Gastrocnemius medialis (tissue), 4 donors: Measurements from ENCODE around the gene ZDHHC4. TPM values are rescaled to one million over a fixed set of nuclear protein-coding genes. Genes with fewer than 3 reads are reported as not detected.
A peak's percentile ranks its signal among the peaks of the same experiment; 100 is the strongest.

Experiments
- ATAC-seq, 2 donors: fragments of 150-250 bp; one replicate each; pipeline ENCODE4 v1.9.1; 2016
- DNase-seq, 2 donors: peaks; one replicate each; pipeline ENCODE4 v3.0.0-alpha.2; 2019
- H3K27ac ChIP-seq, 4 donors: fragments of 200-600 bp; sonication (generic); 1 replicate in 1 of 4; 2 replicates in 3 of 4; pipeline ENCODE4 v1.5.1; 2016 to 2018; ENCODE audit warnings: mild to moderate bottlenecking in 2 of 4, moderate library complexity in 1 of 4
- H3K27me3 ChIP-seq, 3 donors: fragments of 200-600 bp; sonication (generic) in 2 of 3; 1 replicate in 1 of 3; 2 replicates in 2 of 3; pipeline versions ENCODE4 v1.5.1 to v1.6.0; 2016 to 2019; ENCODE audit warnings: mild to moderate bottlenecking in 1 of 3, moderate library complexity in 1 of 3
- H3K36me3 ChIP-seq, 2 donors: fragments of 200-600 bp; sonication (generic) in 1 of 2; one replicate each; pipeline ENCODE4 v1.5.1; 2017 to 2018
- H3K4me1 ChIP-seq, 2 donors: fragments of 200-600 bp; sonication (generic) in 1 of 2; one replicate each; pipeline ENCODE4 v1.5.1; 2016 to 2017; ENCODE audit warnings: mild to moderate bottlenecking in 2 of 2
- H3K4me3 ChIP-seq, 4 donors: fragments of 200-600 bp; sonication (generic) in 3 of 4; 1 replicate in 1 of 4; 2 replicates in 3 of 4; pipeline ENCODE4 v1.5.1; 2016 to 2019; ENCODE audit warnings: mild to moderate bottlenecking in 2 of 4
- H3K9me3 ChIP-seq, 3 donors: fragments of 200-600 bp; sonication (generic) in 2 of 3; 1 replicate in 1 of 3; 2 replicates in 2 of 3; pipeline ENCODE4 v1.5.1; 2016 to 2019
- POLR2A ChIP-seq, 2 donors: fragments of 450-650 bp; IDR thresholded peaks; one replicate each; pipeline ENCODE4 v1.6.1; 2017; ENCODE audit warnings: antibody characterized with exemption in 2 of 2, mild to moderate bottlenecking in 2 of 2, moderate library complexity in 2 of 2
- in situ Hi-C, 4 donors: fragments of 200-750 bp; cut with MboI; loops; one replicate each; pipeline versions ENCODE4 v1.15.0 to v1.8.0; 2017; ENCODE audit warnings: low sequenced_read_pairs in 4 of 4
- intact Hi-C: fragments of 100-400 bp; cut with DNase I; formaldehyde crosslinking; loops from one replicate; pipeline ENCODE4 v1.15.1; 2023; ENCODE audit warnings: low total_unique reads
- total RNA-seq, 4 donors: library from RNA; depleted of rRNA; stranded (reverse); fragments of >200 nt; gene quantifications; one replicate each; pipeline versions ENCODE4 v1.1.0 to v1.2.3, GENCODE V29; 2016
- TF ChIP-seq, protein P1 (sequence below), 5 experiments: fragments of 450-650 bp in 3 of 5; fragments of 200-600 bp in 2 of 5; sonication (generic) in 2 of 5; IDR thresholded peaks in 4 of 5; conservative IDR thresholded peaks in 1 of 5; 1 replicate in 4 of 5; 2 replicates in 1 of 5; pipeline ENCODE4 v1.5.1; 2016 to 2019; ENCODE audit warnings: antibody characterized with exemption in 5 of 5, mild to moderate bottlenecking in 3 of 5, moderate library complexity in 3 of 5

The ZDHHC4 gene
- total RNA-seq, 4 donors from 2014 or later: 52.7 to 88.6 (median 70.5) TPM

GRCh38 chr7:6608794-6609193 lies 31.5 kb downstream of the ZDHHC4 start:
- H3K27ac ChIP-seq: no peak overlapping the region
- peaks cover 0 to 28% of the 10 kb centered on the region in 2 donors for H3K36me3 ChIP-seq
- intact Hi-C loops (no loop called here), in situ Hi-C loops (no loop called here)
- no peak overlapping the region for H3K4me3 ChIP-seq
- H3K27me3 ChIP-seq: no peaks in the 10 kb centered on the region
- H3K4me1 ChIP-seq: no peaks in the 10 kb centered on the region
- H3K9me3 ChIP-seq: no peaks in the 10 kb centered on the region
- DNase-seq (no peak), ATAC-seq (no peak)
- TF ChIP-seq, protein P1, sequence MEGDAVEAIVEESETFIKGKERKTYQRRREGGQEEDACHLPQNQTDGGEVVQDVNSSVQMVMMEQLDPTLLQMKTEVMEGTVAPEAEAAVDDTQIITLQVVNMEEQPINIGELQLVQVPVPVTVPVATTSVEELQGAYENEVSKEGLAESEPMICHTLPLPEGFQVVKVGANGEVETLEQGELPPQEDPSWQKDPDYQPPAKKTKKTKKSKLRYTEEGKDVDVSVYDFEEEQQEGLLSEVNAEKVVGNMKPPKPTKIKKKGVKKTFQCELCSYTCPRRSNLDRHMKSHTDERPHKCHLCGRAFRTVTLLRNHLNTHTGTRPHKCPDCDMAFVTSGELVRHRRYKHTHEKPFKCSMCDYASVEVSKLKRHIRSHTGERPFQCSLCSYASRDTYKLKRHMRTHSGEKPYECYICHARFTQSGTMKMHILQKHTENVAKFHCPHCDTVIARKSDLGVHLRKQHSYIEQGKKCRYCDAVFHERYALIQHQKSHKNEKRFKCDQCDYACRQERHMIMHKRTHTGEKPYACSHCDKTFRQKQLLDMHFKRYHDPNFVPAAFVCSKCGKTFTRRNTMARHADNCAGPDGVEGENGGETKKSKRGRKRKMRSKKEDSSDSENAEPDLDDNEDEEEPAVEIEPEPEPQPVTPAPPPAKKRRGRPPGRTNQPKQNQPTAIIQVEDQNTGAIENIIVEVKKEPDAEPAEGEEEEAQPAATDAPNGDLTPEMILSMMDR (IDR thresholded peaks at IDR 0.05 in 4 of 5, conservative IDR thresholded peaks at IDR 0.05 in 1 of 5): no peak
- no peak for TF ChIP-seq POLR2A (IDR thresholded peaks at IDR 0.05)

DNA sequence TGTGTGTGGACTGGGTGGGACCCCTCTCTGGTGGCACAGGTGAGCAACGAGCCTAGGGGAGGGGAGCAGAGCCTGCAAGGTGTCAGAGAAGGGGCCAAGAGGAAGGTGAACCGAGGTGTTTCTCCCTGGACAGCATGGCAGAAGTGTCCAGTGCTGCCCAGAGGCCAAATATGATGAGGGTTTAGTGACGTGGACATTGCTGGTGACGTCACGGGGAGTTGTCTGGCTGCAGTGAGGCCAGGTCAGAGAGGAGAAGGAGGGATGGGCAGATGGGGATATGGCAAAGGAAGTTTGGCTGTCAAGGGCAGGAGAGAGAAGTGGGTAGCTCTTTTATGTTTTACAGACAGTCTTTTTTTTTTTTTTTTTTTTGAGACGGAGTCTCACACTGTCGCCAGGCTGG lies 35.6 kb downstream of the ZDHHC4 start:
- ATAC-seq: no peak
- in situ Hi-C loops (no loop called here), intact Hi-C loops (no loop called here)
- H3K4me3 ChIP-seq: no peak overlapping the region
- no peaks in the 10 kb centered on the region for H3K27me3 ChIP-seq
- peaks cover 0 to 10% of the 10 kb centered on the region in 2 donors for H3K36me3 ChIP-seq
- DNase-seq: no peak
- TF ChIP-seq POLR2A (IDR thresholded peaks at IDR 0.05): no peak
- TF ChIP-seq, protein P1 (IDR thresholded peaks at IDR 0.05 in 4 of 5, conservative IDR thresholded peaks at IDR 0.05 in 1 of 5): no peak
- peaks cover 4 to 5% of the 10 kb centered on the region in 2 donors for H3K4me1 ChIP-seq
- no peaks in the 10 kb centered on the region for H3K9me3 ChIP-seq
- no peak overlapping the region for H3K27ac ChIP-seq

GRCh38 chr7:6613706-6614105 lies 36.5 kb downstream of the ZDHHC4 start:
- DNase-seq (no peak), ATAC-seq (no peak)
- H3K36me3 ChIP-seq: peaks cover 0 to 3% of the 10 kb centered on the region in 2 donors
- intact Hi-C loops: no loop called here
- H3K4me1 ChIP-seq: peaks cover 4 to 5% of the 10 kb centered on the region in 2 donors
- H3K27ac ChIP-seq: no peak overlapping the region
- H3K4me3 ChIP-seq: no peak overlapping the region
- no peaks in the 10 kb centered on the region for H3K9me3 ChIP-seq
- in situ Hi-C loops: no loop called here
- TF ChIP-seq, protein P1 (IDR thresholded peaks at IDR 0.05 in 4 of 5, conservative IDR thresholded peaks at IDR 0.05 in 1 of 5): no peak
- TF ChIP-seq POLR2A (IDR thresholded peaks at IDR 0.05): no peak
- no peaks in the 10 kb centered on the region for H3K27me3 ChIP-seq

- Histone ChIP-seq H3K27ac (peak within 1 kb of the TSS in 1 of 4 donors; percentile 35), H3K36me3 (peaks cover 0 to 3% of the 10 kb centered on the region in 2 donors), H3K4me3 (peak within 1 kb of the TSS; percentile 65 to 77 (median 67)), H3K9me3 (no peaks in the 10 kb centered on the region), H3K27me3 (no peaks in the 10 kb centered on the region), H3K4me1 (peaks cover 4 to 5% of the 10 kb centered on the region in 2 donors)
- TF ChIP-seq, protein P1 (IDR thresholded peaks at IDR 0.05 in 4 of 5, conservative IDR thresholded peaks at IDR 0.05 in 1 of 5): no peak
- no peak for TF ChIP-seq POLR2A (IDR thresholded peaks at IDR 0.05)
- in situ Hi-C loops: no loop called here
- intact Hi-C loops: no loop called here
- DNase-seq: no peak
- ATAC-seq: peak in 1 of 2 donors; percentile 23
Measured at GRCh38 chr7:6614953-6615722, 37.9 kb downstream of the ZDHHC4 start, which contains the start of gene ZNF853. Gene ZNF853, plus strand, starts transcription at chr7:6615610. Its CDS starts 565 bp downstream, at chr7:6616175.
